Renal cortex interstitium (tissue), 11 donors: ENCODE measurements around the gene FBLN7. TPM values are rescaled to one million over a fixed set of nuclear protein-coding genes. Genes with fewer than 3 reads are reported as not detected.
"Not testable (repeated sequence)": the region's sequence is repeated elsewhere in the genome, so short reads cannot be mapped to it uniquely, and the experiment has no call there.

Experiments used
- DNase-seq, 11 donors: peaks; one replicate each; pipeline ENCODE4 v3.0.0-alpha.2; 2013; ENCODE audit warnings: low read depth in 9 of 11, low spot score in 4 of 11; ENCODE audit errors: extremely low read depth in 1 of 11
- polyA plus RNA-seq, 3 donors: library from polyadenylated mRNA; unstranded; fragments of 120-200 nt; gene quantifications; one replicate each; pipeline ENCODE4 v1.2.1, GENCODE V29; 2013; ENCODE audit not compliant: insufficient read length in 3 of 3

FBLN7 gene
- polyA plus RNA-seq, 3 donors: 9.3 to 14.8 (median 11.9) TPM

- no peak for DNase-seq
Measured at GRCh38 chr2:112199188-112199587, 61.0 kb downstream of the FBLN7 start.

- DNase-seq: no peak
Measured at GRCh38 chr2:112201696-112202430, 63.7 kb downstream of the FBLN7 start.

DNA sequence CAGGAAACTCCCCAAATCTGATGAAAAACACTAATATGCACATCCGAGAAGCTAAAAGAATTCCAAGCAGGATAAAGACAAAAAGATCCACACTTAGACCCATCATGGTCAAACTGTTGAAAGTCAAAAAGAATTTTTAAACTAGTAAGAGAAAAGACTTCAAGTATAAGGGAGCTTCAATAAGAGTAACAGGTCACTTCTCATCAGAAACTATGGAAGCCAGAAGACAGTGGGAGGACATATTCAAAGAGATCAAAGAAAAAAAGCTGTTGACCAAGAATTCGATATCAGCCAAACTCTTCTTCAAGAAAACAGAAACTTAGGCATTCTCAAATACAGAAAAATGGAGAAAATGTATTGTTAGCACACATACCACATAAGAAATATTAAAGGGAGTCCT lies 66.2 kb downstream of the FBLN7 start:
- DNase-seq: no peak

- not testable (repeated sequence) for DNase-seq
Measured at GRCh38 chr2:112207905-112208304, 69.7 kb downstream of the FBLN7 start.

GRCh38 chr2:112216167-112216566 lies 78.0 kb downstream of the FBLN7 start:
- no peak for DNase-seq

GRCh38 chr2:112217854-112218253 lies 79.7 kb downstream of the FBLN7 start:
- DNase-seq: no peak

DNA sequence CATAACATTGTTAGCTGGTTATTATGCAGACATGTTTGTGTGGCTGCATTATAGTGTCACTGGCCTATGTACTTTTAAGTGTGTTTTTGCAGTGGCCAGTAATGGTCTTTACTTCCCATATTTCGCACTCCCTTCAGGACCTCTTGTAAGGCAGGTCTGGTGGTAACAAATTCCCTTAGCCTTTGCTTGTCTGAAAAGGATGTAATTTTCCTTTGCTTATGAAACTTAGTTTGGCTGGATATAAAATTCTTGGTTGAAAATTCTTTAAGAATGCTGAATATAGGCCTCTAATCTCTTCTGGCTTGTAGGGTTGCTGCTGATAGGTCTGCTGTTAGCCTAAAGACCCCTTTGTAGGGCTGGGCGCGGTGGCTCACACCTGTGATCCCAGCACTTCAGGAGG lies 82.0 kb downstream of the FBLN7 start:
- DNase-seq: no peak

DNA sequence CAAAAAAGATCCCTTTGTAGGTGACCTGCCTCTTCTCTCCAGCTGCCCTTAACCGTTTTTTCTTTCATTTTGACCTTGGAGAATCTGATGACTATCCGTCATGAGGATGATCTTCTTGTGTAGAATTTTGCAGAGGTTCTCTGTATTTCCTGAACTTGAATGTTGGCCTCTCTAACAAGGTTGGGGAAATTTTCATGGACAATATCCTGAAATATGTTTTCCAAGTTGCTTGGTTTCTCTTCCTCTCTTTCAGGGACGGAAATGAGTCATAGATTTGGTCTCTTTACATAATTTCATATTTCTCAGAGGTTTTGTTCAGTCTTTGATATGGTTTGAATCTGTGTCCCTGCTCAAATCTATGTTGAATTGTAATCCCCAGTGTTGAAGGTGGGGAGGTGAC lies 82.6 kb downstream of the FBLN7 start:
- DNase-seq: no peak

- DNase-seq: no peak
Measured at GRCh38 chr2:112229348-112229747, 91.2 kb downstream of the FBLN7 start.

DNA sequence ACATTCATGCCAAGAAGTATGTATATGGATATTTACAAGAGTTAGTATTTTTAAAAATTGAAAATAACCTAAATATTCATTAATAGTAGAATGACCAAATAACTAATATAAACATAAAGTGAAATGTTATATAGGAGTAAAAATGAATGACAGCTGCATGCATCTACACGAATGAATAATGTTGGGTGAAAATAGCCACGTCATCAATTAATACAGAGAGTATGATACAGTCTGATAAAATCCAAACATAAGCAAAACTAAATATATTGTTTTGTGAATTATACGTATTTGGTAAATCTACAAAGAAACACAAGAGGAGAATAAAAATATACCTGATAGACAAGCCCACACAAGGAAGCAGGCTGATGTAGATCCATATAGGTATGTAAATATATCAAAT lies 92.2 kb downstream of the FBLN7 start:
- no peak for DNase-seq

Other genes starting within 250 kb of the FBLN7 start
- 10 to 100 TPM; 17.0 to 20.4 (median 18.7) TPM for gene MERTK, start 239.8 kb upstream of the FBLN7 start, polyA plus RNA-seq
- 10 to 100 TPM; 16.2 to 24.1 (median 22.7) TPM for gene TMEM87B, start 83.1 kb upstream of the FBLN7 start, polyA plus RNA-seq
- gene ZC3H8, start 116.7 kb downstream of the FBLN7 start, polyA plus RNA-seq: 10 to 100 TPM; 16.3 to 24.5 (median 20.8) TPM
- gene ZC3H6, start 137.2 kb downstream of the FBLN7 start, polyA plus RNA-seq: 1 to 10 TPM; 6.5 to 9.9 (median 9.6) TPM